ENCODE measurements around the gene SURF6. TPM values are rescaled to one million over a fixed set of nuclear protein-coding genes. Genes with fewer than 3 reads are reported as not detected.
"Not testable (repeated sequence)": the region's sequence is repeated elsewhere in the genome, so short reads cannot be mapped to it uniquely, and the experiment has no call there.

Gene SURF6
- total RNA-seq, 1 donor from 2014 or later, result 5.3 TPM

DNA sequence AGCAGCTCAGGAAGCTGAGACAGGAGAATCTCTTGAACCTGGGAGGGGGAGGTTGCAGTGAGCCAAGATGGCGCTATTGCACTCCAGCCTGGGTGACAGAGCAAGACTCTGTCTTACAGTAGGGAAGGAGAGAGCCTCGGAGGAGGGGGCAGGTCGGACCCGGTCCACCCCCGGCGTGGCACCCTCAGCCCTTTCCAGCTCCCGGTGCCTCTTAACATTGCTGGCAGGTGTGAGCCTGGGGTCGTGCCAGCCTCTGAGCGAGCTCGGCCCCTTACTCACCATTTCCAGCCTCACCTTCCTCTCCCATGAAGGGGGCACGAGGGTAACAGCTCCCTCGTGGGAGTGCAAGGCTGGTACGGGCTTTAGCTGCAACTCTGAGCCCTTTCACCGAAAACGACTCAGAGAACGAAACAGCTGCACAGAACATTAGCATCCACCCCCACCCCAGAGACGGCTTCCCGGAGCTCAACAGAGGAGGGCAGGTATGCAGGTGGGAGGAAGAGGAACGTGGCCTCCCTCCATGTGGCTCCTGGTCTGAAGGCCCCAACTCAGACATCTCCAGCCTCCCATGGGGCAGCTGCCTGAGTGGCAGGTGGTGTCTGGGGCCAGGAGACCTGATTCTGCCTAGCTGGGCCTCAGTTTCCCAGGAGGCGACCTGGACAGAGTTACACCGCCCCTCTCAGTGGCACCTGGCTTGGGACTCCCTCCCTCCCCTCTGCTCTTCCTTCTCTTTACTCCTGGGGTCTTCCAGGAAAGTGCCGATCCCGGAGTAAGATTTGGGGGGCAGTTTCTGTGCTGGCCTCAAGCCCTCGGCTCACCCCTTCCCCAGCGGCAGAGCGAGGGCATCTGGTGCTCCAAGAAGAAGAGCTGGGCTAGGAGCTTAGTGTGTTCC lies 32.5 kb downstream of the SURF6 start:
- no peaks in the 10 kb centered on the region for H3K27me3 ChIP-seq
- no peak overlapping the region for H3K4me3 ChIP-seq
- TF ChIP-seq CTCF (IDR thresholded peaks at IDR 0.05), result no peak
- no peak overlapping the region for H3K27ac ChIP-seq
- H3K4me1 ChIP-seq, result no peaks in the 10 kb centered on the region
- H3K9me3 ChIP-seq, result no peaks in the 10 kb centered on the region
- intact Hi-C loops (cut with DNase I), result no loop called here
- DNase-seq (ENCODE audit: low spot score in 2 of 2), result no peak
- H3K36me3 ChIP-seq, result no peaks in the 10 kb centered on the region

DNA sequence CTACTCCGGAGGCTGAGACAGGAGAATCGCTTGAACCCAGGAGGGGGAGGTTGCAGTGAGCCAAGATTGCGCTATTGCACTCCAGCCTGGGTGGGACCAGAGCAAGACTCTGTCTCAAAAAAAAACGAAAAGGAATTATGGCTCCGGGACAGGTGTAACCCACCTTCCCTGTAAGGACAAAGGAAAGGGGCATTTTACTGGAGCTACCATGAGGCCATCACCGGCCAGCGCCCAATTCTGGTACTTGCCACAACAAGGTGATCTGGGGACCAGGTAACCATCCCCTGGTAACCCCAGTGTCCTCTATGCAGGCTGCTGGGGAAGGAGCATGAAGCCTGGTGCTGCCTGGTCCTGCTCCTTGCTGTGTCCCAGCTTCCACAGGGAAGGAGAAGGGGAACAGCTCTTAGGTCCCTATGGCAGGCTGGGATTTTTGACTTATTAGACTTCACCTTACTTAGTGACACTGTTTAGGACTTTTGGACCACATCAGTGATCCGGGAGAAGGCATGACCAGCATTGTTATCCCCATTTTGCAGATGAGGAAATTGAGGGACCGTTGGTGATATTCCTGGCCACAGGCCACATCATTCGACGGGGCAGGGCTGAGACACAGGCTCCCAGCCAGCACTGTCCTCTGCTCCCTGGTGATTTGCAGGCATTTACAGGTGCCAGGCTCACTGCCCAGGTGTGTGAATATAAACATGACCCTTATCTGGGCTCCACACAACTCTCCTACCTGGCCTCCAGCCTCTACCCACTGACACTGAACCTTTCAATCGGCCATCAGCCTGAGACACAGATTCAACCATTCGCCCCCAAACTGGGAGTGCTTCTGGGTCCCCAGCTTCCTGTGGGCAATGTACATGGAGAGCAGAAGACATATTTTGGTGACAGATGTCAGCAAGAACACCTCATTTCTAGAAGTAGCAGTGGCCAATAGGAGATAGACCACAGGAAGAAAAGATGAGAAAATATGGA lies 34.4 kb downstream of the SURF6 start:
- no peak for DNase-seq (ENCODE audit: low spot score in 2 of 2)
- H3K36me3 ChIP-seq, result no peaks in the 10 kb centered on the region
- no peaks in the 10 kb centered on the region for H3K4me1 ChIP-seq
- no peak for TF ChIP-seq CTCF (IDR thresholded peaks at IDR 0.05)
- no peaks in the 10 kb centered on the region for H3K9me3 ChIP-seq
- H3K27ac ChIP-seq, result no peak overlapping the region
- intact Hi-C loops (cut with DNase I), result no loop called here
- H3K27me3 ChIP-seq, result no peaks in the 10 kb centered on the region
- no peak overlapping the region for H3K4me3 ChIP-seq

GRCh38 chr9:133299996-133300395 lies 36.0 kb downstream of the SURF6 start:
- H3K4me1 ChIP-seq; DNase-seq (ENCODE audit: low spot score in 2 of 2); H3K9me3 ChIP-seq; H3K27ac ChIP-seq; H3K27me3 ChIP-seq; H3K4me3 ChIP-seq; intact Hi-C loops (cut with DNase I); H3K36me3 ChIP-seq: not testable (repeated sequence)

- Histone ChIP-seq H3K4me1 (no peaks in the 10 kb centered on the region), H3K4me3 (no peak overlapping the region), H3K27ac (no peak overlapping the region), H3K9me3 (no peaks in the 10 kb centered on the region), H3K27me3 (no peaks in the 10 kb centered on the region), H3K36me3 (no peaks in the 10 kb centered on the region)
- no peak for DNase-seq (ENCODE audit: low spot score in 2 of 2)
- no peak for TF ChIP-seq CTCF (IDR thresholded peaks at IDR 0.05)
- intact Hi-C loops (cut with DNase I), result no loop called here
Observed at GRCh38 chr9:133294257-133294656, 41.7 kb downstream of the SURF6 start.

- no peak for DNase-seq (ENCODE audit: low spot score in 2 of 2)
- no peak overlapping the region for H3K4me3 ChIP-seq
- no peaks in the 10 kb centered on the region for H3K9me3 ChIP-seq
- H3K4me1 ChIP-seq, result no peaks in the 10 kb centered on the region
- intact Hi-C loops (cut with DNase I), result no loop called here
- no peaks in the 10 kb centered on the region for H3K27me3 ChIP-seq
- no peak for TF ChIP-seq CTCF (IDR thresholded peaks at IDR 0.05)
- H3K36me3 ChIP-seq, result no peaks in the 10 kb centered on the region
- no peak overlapping the region for H3K27ac ChIP-seq
Observed at GRCh38 chr9:133290751-133291302, 45.2 kb downstream of the SURF6 start.
